ENCODE results near the gene ARHGAP15.

DNA sequence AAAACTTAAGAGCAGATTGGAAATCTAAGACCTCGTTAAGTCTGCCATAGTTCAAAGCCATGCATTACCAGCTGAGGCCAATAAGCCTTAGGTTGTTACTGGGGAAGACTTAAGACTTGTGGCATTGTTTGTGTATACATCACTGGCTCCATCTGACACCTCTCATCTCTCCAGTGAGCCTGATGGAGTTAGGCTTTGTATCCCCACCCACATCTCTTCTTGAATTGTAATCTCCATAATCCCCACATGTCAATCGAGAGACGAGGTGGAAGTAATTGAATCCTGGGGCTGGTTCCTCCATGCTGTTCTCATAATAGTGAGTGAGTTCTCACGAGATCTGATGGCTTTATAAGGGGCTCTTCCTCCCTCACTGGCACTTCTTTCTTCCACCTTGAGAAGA is 404.6 kb downstream of the ARHGAP15 start:
- TF ChIP-seq, protein P1, sequence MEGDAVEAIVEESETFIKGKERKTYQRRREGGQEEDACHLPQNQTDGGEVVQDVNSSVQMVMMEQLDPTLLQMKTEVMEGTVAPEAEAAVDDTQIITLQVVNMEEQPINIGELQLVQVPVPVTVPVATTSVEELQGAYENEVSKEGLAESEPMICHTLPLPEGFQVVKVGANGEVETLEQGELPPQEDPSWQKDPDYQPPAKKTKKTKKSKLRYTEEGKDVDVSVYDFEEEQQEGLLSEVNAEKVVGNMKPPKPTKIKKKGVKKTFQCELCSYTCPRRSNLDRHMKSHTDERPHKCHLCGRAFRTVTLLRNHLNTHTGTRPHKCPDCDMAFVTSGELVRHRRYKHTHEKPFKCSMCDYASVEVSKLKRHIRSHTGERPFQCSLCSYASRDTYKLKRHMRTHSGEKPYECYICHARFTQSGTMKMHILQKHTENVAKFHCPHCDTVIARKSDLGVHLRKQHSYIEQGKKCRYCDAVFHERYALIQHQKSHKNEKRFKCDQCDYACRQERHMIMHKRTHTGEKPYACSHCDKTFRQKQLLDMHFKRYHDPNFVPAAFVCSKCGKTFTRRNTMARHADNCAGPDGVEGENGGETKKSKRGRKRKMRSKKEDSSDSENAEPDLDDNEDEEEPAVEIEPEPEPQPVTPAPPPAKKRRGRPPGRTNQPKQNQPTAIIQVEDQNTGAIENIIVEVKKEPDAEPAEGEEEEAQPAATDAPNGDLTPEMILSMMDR (IDR thresholded peaks at IDR 0.05 in 8 of 11, conservative IDR thresholded peaks at IDR 0.05 in 3 of 11): no peak
- TF ChIP-seq POLR2A (IDR thresholded peaks at IDR 0.05) (no peak), POLR2AphosphoS5 (IDR thresholded peaks at IDR 0.05) (no peak)

Measured in spleen (tissue), 7 donors.